ENCODE results near the gene PPAT.
"Not testable (repeated sequence)": the region's sequence is repeated elsewhere in the genome, so short reads cannot be mapped to it uniquely, and the experiment has no call there.

DNA sequence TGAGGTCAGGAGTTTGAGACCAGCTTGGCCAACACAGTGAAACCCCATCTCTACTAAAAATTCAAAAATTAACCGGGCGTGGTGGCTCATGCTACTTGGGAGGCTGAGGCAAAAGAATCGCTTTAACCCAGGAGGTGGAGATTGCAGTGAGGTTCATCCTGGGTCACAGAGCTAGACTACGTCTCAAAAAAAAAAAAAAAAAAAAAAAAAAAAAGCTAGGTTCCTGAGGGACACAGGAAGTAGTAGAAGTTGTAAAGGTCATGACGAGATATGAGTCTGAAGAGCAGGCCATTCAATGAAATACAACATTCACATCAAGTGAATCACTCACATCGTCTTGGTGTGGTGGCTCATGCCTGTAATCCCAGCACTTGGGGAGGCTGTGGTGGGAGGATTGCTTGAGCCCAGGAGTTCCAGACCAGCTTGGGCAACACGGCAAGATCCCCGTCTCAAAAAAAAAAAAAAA, 30.9 kb upstream of the PPAT start:
- TF ChIP-seq, protein P1, sequence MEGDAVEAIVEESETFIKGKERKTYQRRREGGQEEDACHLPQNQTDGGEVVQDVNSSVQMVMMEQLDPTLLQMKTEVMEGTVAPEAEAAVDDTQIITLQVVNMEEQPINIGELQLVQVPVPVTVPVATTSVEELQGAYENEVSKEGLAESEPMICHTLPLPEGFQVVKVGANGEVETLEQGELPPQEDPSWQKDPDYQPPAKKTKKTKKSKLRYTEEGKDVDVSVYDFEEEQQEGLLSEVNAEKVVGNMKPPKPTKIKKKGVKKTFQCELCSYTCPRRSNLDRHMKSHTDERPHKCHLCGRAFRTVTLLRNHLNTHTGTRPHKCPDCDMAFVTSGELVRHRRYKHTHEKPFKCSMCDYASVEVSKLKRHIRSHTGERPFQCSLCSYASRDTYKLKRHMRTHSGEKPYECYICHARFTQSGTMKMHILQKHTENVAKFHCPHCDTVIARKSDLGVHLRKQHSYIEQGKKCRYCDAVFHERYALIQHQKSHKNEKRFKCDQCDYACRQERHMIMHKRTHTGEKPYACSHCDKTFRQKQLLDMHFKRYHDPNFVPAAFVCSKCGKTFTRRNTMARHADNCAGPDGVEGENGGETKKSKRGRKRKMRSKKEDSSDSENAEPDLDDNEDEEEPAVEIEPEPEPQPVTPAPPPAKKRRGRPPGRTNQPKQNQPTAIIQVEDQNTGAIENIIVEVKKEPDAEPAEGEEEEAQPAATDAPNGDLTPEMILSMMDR (conservative IDR thresholded peaks at IDR 0.05; ENCODE audit: low read length) = not testable (repeated sequence)
- not testable (repeated sequence) for TF ChIP-seq EZH2phosphoT487 (IDR thresholded peaks at IDR 0.05; ENCODE audit: borderline replicate concordance)
